Measurements from ENCODE around the gene FAM13A. TPM values are rescaled to one million over a fixed set of nuclear protein-coding genes. Genes with fewer than 3 reads are reported as not detected.
A peak's percentile ranks its signal among the peaks of the same experiment; 100 is the strongest.
"Not testable (repeated sequence)": the region's sequence is repeated elsewhere in the genome, so short reads cannot be mapped to it uniquely, and the experiment has no call there.

Gene FAM13A
- total RNA-seq, 1 donor from 2014 or later = 32.2 TPM

GRCh38 chr4:88911246-88912212, 145.5 kb downstream of the FAM13A start:
- no peak overlapping the region for H3K27ac ChIP-seq
- no peak for TF ChIP-seq POLR2AphosphoS5 (IDR thresholded peaks at IDR 0.05; ENCODE audit: insufficient read depth in 1 of 2, low read depth in 1 of 2)
- H3K4me3 ChIP-seq = no peak overlapping the region
- no peaks in the 10 kb centered on the region for H3K36me3 ChIP-seq
- DNase-seq (ENCODE audit: extremely low spot score in 2 of 2) = no peak
- intact Hi-C loops (cut with DNase I) = no loop called here
- H3K9me3 ChIP-seq = no peaks in the 10 kb centered on the region
- H3K4me1 ChIP-seq = no peaks in the 10 kb centered on the region
- H3K27me3 ChIP-seq = no peaks in the 10 kb centered on the region

- H3K9me3 ChIP-seq = no peaks in the 10 kb centered on the region
- H3K4me3 ChIP-seq = no peak overlapping the region
- TF ChIP-seq POLR2A (IDR thresholded peaks at IDR 0.05) (no peak), POLR2AphosphoS5 (IDR thresholded peaks at IDR 0.05; ENCODE audit: insufficient read depth in 1 of 2, low read depth in 1 of 2) (no peak), CTCF (IDR thresholded peaks at IDR 0.05) (no peak)
- no peak for DNase-seq (ENCODE audit: extremely low spot score in 2 of 2)
- intact Hi-C loops (cut with DNase I) = no loop called here
- H3K27ac ChIP-seq = no peak overlapping the region
- no peaks in the 10 kb centered on the region for H3K36me3 ChIP-seq
- no peaks in the 10 kb centered on the region for H3K27me3 ChIP-seq
- no peaks in the 10 kb centered on the region for H3K4me1 ChIP-seq
These were observed 146.9 kb downstream of the FAM13A start for GRCh38 chr4:88910101-88910500.

GRCh38 chr4:88908521-88908920, 148.5 kb downstream of the FAM13A start:
- Histone ChIP-seq H3K4me3 (no peak overlapping the region), H3K27ac (no peak overlapping the region), H3K9me3 (no peaks in the 10 kb centered on the region), H3K27me3 (no peaks in the 10 kb centered on the region), H3K36me3 (no peaks in the 10 kb centered on the region), H3K4me1 (no peaks in the 10 kb centered on the region)
- TF ChIP-seq POLR2A (IDR thresholded peaks at IDR 0.05) (no peak), POLR2AphosphoS5 (IDR thresholded peaks at IDR 0.05; ENCODE audit: insufficient read depth in 1 of 2, low read depth in 1 of 2) (no peak), CTCF (IDR thresholded peaks at IDR 0.05) (no peak)
- DNase-seq (ENCODE audit: extremely low spot score in 2 of 2) = no peak
- intact Hi-C loops (cut with DNase I) = no loop called here

- Histone ChIP-seq H3K4me1 (no peaks in the 10 kb centered on the region), H3K9me3 (no peaks in the 10 kb centered on the region), H3K36me3 (no peaks in the 10 kb centered on the region), H3K27me3 (no peaks in the 10 kb centered on the region), H3K27ac (no peak overlapping the region), H3K4me3 (no peak overlapping the region)
- peak in 1 of 2 donors; percentile 18 for TF ChIP-seq POLR2AphosphoS5 (IDR thresholded peaks at IDR 0.05; ENCODE audit: insufficient read depth in 1 of 2, low read depth in 1 of 2)
- no peak for TF ChIP-seq POLR2A (IDR thresholded peaks at IDR 0.05)
- no peak for TF ChIP-seq CTCF (IDR thresholded peaks at IDR 0.05)
- intact Hi-C loops (cut with DNase I) = no loop called here
- DNase-seq (ENCODE audit: extremely low spot score in 2 of 2) = no peak
These were observed 149.0 kb downstream of the FAM13A start for GRCh38 chr4:88908003-88908402.

- Histone ChIP-seq H3K4me1 (no peaks in the 10 kb centered on the region), H3K4me3 (no peak overlapping the region), H3K27me3 (no peaks in the 10 kb centered on the region), H3K9me3 (no peaks in the 10 kb centered on the region), H3K36me3 (no peaks in the 10 kb centered on the region), H3K27ac (no peak overlapping the region)
- no peak for DNase-seq (ENCODE audit: extremely low spot score in 2 of 2)
- intact Hi-C loops (cut with DNase I) = no loop called here
- TF ChIP-seq POLR2AphosphoS5 (IDR thresholded peaks at IDR 0.05; ENCODE audit: insufficient read depth in 1 of 2, low read depth in 1 of 2) = no peak
- TF ChIP-seq CTCF (IDR thresholded peaks at IDR 0.05) = no peak
- TF ChIP-seq POLR2A (IDR thresholded peaks at IDR 0.05) = no peak
These were observed 149.5 kb downstream of the FAM13A start for GRCh38 chr4:88907478-88907877.

- H3K27me3 ChIP-seq; H3K4me3 ChIP-seq; H3K36me3 ChIP-seq; H3K4me1 ChIP-seq; intact Hi-C loops (cut with DNase I); DNase-seq (ENCODE audit: extremely low spot score in 2 of 2); H3K9me3 ChIP-seq; H3K27ac ChIP-seq: not testable (repeated sequence)
These were observed 152.7 kb downstream of the FAM13A start for GRCh38 chr4:88904240-88904639.

Data from vagina (tissue), 2 donors.